GM13976 (cell line): ENCODE results near the gene RNF111.

ENCODE experiments used
- DNase-seq: peaks from one replicate; pipeline ENCODE4 v3.0.0; 2012; ENCODE audit warnings: low spot score
- in situ Hi-C: fragments of 300-500 bp; cut with MboI; formaldehyde crosslinking; loops from one replicate; pipeline ENCODE4 v1.12.0; 2022; ENCODE audit warnings: low sequenced_read_pairs, mixed read lengths, inconsistent platforms; ENCODE audit not compliant: unreplicated experiment
- TF ChIP-seq, protein P1 (sequence below): IDR thresholded peaks from 2 replicates; pipeline ENCODE4 v1.5.1; 2012; ENCODE audit warnings: borderline replicate concordance, mild to moderate bottlenecking; ENCODE audit not compliant: insufficient read depth; ENCODE audit errors: extremely low read depth, missing control alignments, control extremely low read depth

The RNF111 gene

DNA sequence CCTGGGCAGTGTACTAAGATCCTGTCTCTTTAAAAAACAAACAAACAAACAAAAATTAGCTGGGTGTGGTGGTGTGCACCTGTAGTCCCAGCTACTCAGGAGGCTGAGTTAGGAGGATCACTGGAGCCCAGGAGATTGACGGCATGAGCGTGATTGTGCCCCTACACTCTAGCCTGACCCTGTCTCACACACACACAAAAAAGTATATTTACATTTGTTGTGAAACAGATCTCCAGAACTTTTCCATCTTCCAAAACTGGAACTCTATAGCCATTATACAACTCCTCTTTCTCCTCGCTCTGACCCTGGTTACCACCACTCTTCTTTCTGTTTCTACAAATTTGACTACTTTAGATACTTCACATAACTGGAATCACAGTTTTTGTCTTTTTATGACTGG is 61.4 kb downstream of the RNF111 start:
- TF ChIP-seq, protein P1, sequence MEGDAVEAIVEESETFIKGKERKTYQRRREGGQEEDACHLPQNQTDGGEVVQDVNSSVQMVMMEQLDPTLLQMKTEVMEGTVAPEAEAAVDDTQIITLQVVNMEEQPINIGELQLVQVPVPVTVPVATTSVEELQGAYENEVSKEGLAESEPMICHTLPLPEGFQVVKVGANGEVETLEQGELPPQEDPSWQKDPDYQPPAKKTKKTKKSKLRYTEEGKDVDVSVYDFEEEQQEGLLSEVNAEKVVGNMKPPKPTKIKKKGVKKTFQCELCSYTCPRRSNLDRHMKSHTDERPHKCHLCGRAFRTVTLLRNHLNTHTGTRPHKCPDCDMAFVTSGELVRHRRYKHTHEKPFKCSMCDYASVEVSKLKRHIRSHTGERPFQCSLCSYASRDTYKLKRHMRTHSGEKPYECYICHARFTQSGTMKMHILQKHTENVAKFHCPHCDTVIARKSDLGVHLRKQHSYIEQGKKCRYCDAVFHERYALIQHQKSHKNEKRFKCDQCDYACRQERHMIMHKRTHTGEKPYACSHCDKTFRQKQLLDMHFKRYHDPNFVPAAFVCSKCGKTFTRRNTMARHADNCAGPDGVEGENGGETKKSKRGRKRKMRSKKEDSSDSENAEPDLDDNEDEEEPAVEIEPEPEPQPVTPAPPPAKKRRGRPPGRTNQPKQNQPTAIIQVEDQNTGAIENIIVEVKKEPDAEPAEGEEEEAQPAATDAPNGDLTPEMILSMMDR: no peak
- no peak for DNase-seq
- in situ Hi-C loops: no loop called here

DNA sequence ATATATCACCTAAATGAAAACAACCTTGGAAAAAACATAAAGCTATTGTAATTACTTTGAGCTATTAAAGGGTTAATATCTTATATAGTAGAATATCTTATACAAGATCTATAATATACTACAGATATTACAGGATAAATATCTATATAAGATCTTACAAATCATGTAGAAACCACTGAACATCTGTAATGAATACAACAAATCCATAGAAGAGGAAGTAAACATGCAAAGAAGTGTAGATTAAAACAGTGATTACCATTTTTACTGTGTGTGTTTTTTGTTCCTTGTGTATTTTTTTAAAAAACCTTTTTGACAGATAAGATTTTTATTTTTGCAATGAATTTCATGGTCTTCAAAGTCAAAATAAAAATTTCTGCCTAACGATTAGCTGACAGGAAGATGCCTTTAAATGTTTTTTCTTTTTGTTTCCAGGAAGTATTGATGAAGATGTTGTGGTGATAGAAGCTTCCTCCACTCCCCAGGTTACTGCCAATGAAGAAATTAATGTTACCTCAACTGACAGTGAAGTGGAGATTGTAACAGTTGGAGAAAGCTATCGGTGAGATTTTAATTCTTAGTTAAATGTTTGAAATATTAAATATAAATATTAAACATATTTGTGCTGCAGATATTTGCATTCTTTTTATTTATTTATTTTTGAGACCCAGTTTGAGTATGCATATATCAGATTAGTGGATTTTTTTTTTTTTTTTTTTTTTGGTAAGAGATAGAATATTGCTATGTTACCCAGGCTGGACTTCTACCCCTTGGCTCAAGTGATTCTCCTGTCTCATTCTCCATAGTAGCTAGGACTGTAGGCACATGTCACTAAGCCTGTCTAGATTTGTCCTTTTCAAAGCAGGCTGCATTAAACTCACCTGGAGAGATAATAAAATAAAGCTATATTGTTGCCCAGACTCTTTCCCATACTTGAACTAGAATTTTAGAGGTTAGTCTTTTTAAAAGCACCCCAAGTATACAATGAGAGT is 64.7 kb downstream of the RNF111 start:
- in situ Hi-C loops: no loop called here
- DNase-seq: no peak
- TF ChIP-seq, protein P1: no peak

DNA sequence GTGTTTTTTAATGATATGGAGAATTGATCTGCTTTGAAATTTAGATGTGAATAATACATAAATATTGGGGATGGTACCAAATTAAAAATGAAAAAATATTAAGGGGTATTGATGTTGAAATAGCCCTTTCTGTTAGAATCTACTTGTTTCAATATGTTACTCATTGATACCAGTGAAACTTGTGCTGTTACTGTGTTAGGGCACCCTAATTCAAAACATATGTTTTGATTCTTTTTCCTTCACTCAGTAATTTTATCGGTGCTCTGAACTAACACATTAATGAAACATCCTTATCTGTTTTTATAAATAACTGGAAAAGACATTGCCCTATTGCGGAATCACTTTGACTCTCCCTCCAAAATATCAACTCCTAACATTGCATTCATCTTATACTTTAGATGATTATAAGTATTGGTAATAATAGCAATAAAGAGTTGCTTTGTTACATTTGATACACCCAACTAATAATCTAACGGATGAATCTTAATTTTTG is 65.5 kb downstream of the RNF111 start:
- DNase-seq: no peak
- TF ChIP-seq, protein P1: no peak
- in situ Hi-C loops: no loop called here

DNA sequence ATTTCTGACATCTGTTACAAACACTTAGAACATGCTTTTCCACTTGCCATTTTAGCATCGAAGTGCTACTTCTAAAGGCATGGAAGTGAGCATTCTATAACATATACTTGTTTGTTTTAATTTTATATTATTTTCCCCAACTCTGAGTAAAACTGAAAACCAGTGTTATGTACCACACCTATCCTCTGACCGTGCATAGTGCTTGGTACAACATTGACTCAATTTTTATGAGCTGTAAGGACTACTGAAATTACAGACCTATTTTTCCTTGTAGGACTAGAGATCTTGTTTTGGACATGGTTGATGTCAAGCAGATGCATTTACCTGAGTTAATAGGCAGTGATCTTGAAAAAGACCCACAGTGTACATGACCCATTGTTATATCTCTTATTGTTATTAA is 66.0 kb downstream of the RNF111 start:
- in situ Hi-C loops: no loop called here
- TF ChIP-seq, protein P1: no peak
- DNase-seq: no peak

DNA sequence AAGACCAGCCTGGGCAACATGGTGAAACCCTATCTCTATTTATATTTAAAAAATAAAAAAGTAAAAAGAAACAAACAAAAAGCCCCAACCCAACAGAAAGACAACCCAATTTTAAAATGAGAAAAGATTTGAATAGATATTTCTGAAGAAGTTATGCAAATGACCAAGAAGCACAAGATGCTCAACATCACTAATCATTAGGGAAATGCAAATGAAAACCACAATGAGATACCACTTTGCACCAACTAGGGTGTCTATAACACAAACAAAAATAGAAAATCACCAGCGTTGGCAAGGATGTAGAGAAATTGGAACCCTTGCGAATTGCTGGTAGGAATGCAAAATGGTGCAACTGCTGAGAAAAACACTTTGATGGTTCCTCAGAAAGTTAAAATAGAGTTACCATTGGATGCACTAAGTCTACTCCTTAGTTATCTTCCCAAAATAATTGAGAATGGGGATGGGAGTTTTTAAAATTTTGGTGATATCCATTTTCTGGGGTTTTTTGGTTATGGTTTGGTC is 71.7 kb downstream of the RNF111 start:
- in situ Hi-C loops: no loop called here
- no peak for DNase-seq
- TF ChIP-seq, protein P1: no peak

DNA sequence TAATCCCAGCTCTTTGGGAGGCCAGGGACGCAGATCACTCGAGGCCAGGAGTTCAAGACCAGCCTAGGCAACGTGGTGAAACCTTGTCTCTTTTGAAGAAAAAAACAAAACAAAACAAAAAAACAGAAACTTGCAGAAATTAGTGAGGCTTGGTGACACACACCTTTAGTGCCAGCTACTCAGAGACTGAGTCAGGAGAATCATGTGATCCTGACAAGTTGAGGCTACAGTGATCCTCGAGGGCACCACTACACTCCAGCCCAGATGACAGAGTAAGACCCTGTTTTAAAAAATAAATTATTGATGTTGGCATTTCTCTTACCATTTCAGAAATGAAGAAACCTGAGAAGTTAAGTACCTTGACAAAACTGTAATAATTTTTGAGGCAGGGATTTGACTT is 72.9 kb downstream of the RNF111 start:
- TF ChIP-seq, protein P1: no peak
- no peak for DNase-seq
- in situ Hi-C loops: no loop called here
